Measurements from ENCODE around the gene AP3B2.
"Not testable (repeated sequence)": the region's sequence is repeated elsewhere in the genome, so short reads cannot be mapped to it uniquely, and the experiment has no call there.

Gene AP3B2

DNA sequence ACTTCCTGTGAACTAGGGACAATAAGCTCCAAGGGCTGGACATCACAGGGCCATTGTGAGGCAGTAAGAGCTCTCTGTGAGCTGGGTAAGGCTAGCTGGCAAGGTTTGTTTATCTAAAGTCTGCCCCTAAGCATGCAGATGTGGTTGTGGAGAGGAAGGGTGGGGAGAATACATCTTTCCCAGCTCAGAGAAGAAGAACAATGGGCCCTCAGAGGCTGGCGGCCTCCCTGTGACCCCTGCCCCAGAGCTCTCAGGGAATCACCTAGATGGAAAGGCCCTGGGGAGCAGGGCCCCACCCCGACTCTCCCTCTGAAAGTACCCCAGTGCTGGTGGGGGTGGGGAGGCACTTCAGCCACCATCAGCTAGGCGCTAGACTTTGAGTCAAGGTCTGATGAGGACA lies 4.3 kb upstream of the AP3B2 start:
- TF ChIP-seq, protein P1, sequence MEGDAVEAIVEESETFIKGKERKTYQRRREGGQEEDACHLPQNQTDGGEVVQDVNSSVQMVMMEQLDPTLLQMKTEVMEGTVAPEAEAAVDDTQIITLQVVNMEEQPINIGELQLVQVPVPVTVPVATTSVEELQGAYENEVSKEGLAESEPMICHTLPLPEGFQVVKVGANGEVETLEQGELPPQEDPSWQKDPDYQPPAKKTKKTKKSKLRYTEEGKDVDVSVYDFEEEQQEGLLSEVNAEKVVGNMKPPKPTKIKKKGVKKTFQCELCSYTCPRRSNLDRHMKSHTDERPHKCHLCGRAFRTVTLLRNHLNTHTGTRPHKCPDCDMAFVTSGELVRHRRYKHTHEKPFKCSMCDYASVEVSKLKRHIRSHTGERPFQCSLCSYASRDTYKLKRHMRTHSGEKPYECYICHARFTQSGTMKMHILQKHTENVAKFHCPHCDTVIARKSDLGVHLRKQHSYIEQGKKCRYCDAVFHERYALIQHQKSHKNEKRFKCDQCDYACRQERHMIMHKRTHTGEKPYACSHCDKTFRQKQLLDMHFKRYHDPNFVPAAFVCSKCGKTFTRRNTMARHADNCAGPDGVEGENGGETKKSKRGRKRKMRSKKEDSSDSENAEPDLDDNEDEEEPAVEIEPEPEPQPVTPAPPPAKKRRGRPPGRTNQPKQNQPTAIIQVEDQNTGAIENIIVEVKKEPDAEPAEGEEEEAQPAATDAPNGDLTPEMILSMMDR (IDR thresholded peaks at IDR 0.05), result no peak
- no peak overlapping the region for H3K4me3 ChIP-seq
- no peak overlapping the region for H3K27ac ChIP-seq
- no peak for DNase-seq (ENCODE audit: low spot score)

DNA sequence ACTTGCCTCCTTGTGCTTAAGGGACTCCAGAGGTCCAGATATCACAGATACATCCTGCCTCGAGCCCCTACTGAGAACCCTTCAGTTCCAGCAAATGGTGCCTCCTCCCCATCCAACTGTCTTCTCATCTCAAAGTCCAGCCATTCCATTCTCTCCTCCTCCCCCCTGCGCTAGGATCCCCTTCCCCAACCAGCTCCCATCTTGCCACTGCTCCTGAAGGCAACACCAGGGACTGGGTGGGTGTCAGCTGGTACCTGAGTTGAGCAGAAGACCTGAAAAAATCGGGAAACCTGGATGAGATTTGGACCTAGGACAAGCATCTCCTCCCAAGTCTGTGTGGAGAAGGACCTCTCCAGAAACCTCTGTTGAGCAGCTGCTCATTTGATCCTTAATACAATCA lies 2.4 kb upstream of the AP3B2 start:
- TF ChIP-seq, protein P1 (IDR thresholded peaks at IDR 0.05), result no peak
- no peak for DNase-seq (ENCODE audit: low spot score)
- H3K4me3 ChIP-seq, result no peak overlapping the region
- H3K27ac ChIP-seq, result no peak overlapping the region

DNA sequence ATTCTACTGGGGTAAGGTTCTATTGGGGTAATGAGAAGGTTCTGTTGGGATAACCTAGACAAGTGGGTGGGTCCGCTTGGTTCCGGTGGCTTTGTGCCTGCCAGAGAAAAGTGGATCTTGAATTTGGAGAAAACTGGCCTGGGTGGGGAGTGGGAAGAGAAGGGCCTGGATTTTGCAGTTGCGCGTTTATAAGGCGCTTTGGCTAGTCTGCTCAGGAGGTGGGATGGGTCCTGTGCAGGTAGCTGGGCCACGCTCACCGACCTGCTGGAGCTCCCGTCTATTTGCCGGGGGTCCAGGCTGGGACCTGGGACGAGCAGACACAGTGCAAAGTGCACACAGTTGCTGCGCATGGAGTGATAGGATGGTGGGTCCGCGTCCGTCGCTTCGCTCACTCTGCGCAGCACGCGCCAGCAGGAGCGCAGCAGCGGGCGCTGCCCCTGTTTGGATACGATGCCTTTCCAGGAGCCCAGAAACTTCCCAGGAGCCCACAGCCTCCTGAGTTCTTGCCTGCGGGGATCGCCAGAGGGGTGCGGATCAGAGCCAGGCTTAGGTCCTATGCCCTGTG lies 1.3 kb upstream of the AP3B2 start:
- H3K27ac ChIP-seq, result no peak overlapping the region
- no peak for DNase-seq (ENCODE audit: low spot score)
- H3K4me3 ChIP-seq, result no peak overlapping the region
- TF ChIP-seq, protein P1 (IDR thresholded peaks at IDR 0.05), result no peak

DNA sequence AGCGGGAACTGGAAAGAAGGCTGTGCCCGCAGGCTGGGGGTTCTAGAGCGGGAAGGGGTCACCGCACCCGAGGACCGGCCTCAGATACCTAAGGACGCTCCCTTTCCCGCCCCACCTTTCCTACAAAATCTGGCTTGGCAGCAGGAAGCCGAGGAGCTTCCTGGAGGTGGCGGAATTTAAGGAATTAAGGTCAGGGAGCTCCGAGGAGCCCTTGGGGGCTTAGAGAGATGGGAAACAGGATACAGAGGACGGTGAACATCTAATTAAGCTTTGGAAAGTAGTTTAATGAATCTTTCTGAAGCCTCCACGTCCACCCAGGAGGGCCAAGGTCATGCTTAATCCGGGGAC lies 507 bp upstream of the AP3B2 start:
- TF ChIP-seq, protein P1 (IDR thresholded peaks at IDR 0.05), result no peak
- DNase-seq (ENCODE audit: low spot score), result no peak
- Histone ChIP-seq H3K4me3 (peak overlapping the region; percentile 78), H3K27ac (no peak overlapping the region)

DNA sequence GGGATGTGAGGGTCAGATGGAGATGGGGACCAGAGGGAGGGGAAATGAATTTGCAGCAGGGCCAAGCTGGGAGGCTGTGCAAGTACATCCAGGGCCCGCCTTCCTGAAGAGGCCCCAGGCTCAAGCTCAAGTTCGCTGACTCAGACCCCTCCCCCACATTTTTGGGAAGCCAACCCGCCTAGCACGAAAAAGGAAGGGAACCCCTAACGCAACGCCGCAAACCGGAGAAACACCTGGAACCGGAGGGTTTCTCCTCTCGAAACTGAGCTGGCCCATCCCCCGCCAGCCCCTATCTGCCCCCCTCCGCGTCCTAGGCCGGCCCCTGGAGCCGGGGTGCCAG lies 624 bp downstream of the AP3B2 start:
- TF ChIP-seq, protein P1 (IDR thresholded peaks at IDR 0.05), result no peak
- peak overlapping the region; percentile 78 for H3K4me3 ChIP-seq
- DNase-seq (ENCODE audit: low spot score), result no peak
- H3K27ac ChIP-seq, result no peak overlapping the region

DNA sequence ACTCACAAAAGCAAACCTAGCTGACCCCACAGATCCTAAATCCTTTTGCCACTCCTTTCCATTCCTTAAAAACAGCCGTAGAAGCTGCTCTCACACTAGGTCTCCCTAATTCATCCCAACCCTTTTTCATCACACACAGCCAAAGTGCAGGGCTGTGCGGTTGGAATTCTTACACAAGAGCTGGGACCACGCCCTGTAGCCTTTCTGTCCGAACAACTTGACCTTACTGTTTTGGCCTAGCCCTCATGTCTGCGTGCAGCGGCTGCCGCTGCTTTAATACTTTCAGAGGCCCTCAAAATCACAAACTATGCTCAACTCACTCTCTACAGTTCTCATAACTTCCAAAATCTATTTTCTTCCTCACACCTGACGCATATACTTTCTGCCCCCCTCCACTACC lies 3.8 kb downstream of the AP3B2 start:
- not testable (repeated sequence) for DNase-seq (ENCODE audit: low spot score); H3K27ac ChIP-seq; H3K4me3 ChIP-seq

DNA sequence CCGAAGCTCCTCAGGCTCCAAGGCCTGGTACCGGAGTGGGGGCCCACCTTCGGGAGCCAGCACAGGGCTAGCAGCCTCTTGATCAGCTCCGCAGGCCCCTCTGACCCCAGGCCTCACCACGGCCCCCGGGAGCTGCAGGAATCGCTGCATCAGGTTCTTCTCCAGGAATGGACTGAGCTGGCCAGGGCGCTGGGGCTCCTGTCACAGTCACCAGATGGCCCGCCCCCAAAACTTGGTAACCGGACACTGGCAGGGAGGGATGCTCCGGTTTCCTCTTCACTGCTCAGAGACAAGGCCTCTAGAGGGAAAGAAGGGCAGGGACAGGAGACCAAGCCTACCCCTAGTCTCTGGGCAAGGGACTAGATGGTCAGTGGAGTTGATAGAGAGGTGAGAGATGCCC lies 9.9 kb downstream of the AP3B2 start:
- TF ChIP-seq, protein P1 (IDR thresholded peaks at IDR 0.05), result no peak
- Histone ChIP-seq H3K4me3 (no peak overlapping the region), H3K27ac (no peak overlapping the region)
- DNase-seq (ENCODE audit: low spot score), result no peak
